Left lung (tissue), 10 donors: ENCODE measurements around the gene VMP1. TPM values are rescaled to one million over a fixed set of nuclear protein-coding genes. Genes with fewer than 3 reads are reported as not detected.
"Not testable (repeated sequence)": the region's sequence is repeated elsewhere in the genome, so short reads cannot be mapped to it uniquely, and the experiment has no call there.

Experiments
- ATAC-seq: fragments of 200-7000 bp; cut with Tn5 transposase; one replicate; pipeline ENCODE4 v1.9.1; 2020; ENCODE audit warnings: moderate library complexity
- DNase-seq, 4 donors: peaks; one replicate each; pipeline ENCODE4 v3.0.0-alpha.2; 2013 to 2020
- H3K27ac ChIP-seq, 2 donors: fragments of 200-600 bp; sonication (generic) in 1 of 2; one replicate each; pipeline versions ENCODE4 v1.5.0 to v1.8.0; 2020 to 2021
- H3K27me3 ChIP-seq, 2 donors: fragments of 200-600 bp; sonication (generic) in 1 of 2; one replicate each; pipeline versions ENCODE4 v1.5.0 to v1.8.0; 2020 to 2021
- H3K36me3 ChIP-seq, 2 donors: fragments of 200-600 bp; sonication (generic) in 1 of 2; one replicate each; pipeline versions ENCODE4 v1.5.0 to v1.8.0; 2020 to 2021
- H3K4me1 ChIP-seq, 2 donors: fragments of 200-600 bp; one replicate each; pipeline ENCODE4 v1.8.0; 2021
- H3K4me3 ChIP-seq, 2 donors: fragments of 200-600 bp; sonication (generic) in 1 of 2; one replicate each; pipeline versions ENCODE4 v1.5.0 to v1.8.0; 2020 to 2021; ENCODE audit warnings: mild to moderate bottlenecking in 1 of 2
- H3K9me3 ChIP-seq, 2 donors: fragments of 200-600 bp; sonication (generic) in 1 of 2; one replicate each; pipeline versions ENCODE4 v1.5.0 to v1.8.0; 2020 to 2021
- CTCF ChIP-seq, 2 donors: fragments of 200-600 bp; sonication (generic) in 1 of 2; IDR thresholded peaks; one replicate each; pipeline versions ENCODE4 v1.5.0 to v1.8.0; 2021; ENCODE audit warnings: antibody characterized with exemption in 2 of 2
- intact Hi-C, 2 donors: fragments of 100-400 bp; cut with DNase I; formaldehyde crosslinking; loops; one replicate each; pipeline versions ENCODE4 v1.11.2 to v1.14.2; 2022
- polyA plus RNA-seq, 6 donors: library from polyadenylated mRNA; unstranded; fragments of 120-200 nt; gene quantifications; one replicate each; pipeline ENCODE4 v1.2.1, GENCODE V29; 2013; ENCODE audit not compliant: insufficient read length in 6 of 6
- total RNA-seq, 2 donors: library from RNA; stranded (reverse); fragmentation: NEBNext Ultra II Directional; extraction: Animal tissue kit (Norgen Biotek cat#: 25700); gene quantifications; one replicate each; pipeline ENCODE4 v1.2.1, GENCODE V29; 2021
- donor health status: DM: no; HTN: yes; CAD: no.
- donor health status: DM: no; HTN: no; CAD: no.

The VMP1 gene
- total and polyA plus RNA-seq, 8 donors, result 98.2 to 343 (median 127) TPM

DNA sequence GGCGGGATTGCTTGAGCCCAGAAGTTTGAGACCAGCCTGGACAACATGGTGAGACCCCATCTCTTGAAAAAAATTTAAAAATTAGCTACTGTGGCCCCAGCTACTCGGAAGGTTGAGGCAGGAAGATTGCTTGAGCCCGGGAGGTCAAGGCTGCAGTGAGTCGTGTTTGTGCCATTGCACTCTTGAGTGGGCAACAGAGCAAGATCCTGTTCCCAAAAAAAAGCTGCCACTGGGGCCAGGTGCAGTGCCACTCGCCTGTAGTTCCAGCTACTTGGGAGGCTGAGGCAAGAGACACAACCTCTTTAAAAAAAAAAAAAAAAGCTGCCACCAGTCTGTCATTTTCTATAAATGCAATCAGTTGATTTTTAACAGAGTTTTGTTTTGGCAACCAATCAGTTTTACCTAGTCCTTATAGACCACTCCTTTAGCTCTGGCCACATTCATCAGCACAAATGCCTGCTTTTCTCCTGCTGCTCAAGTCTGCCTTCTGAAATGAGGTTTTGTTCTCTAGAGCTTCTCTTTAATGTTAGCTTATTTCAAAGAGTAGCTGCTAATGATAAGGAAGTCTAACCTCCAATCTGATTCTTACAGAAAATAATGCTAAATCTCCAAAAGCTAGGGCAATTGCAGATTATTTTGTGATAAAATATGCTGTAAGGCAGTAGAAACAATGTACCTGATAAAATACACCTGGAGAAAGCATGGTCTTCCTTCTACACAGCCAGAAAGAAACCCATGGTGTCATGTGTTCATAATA, 120.4 kb downstream of the VMP1 start:
- ATAC-seq (peak; percentile 17), DNase-seq (no peak)
- Histone ChIP-seq H3K27me3 (no peaks in the 10 kb centered on the region), H3K4me1 (peaks cover 27 to 68% of the 10 kb centered on the region in 2 donors), H3K9me3 (no peaks in the 10 kb centered on the region), H3K36me3 (no peaks in the 10 kb centered on the region), H3K4me3 (no peak overlapping the region), H3K27ac (peak overlapping the region; percentile 70 to 81)
- intact Hi-C loops, result no loop called here
- TF ChIP-seq CTCF (IDR thresholded peaks at IDR 0.05), result no peak

GRCh38 chr17:59828478-59828760, 121.0 kb downstream of the VMP1 start:
- no peak for ATAC-seq
- Histone ChIP-seq H3K9me3 (no peaks in the 10 kb centered on the region), H3K27me3 (no peaks in the 10 kb centered on the region), H3K4me1 (peaks cover 27 to 68% of the 10 kb centered on the region in 2 donors), H3K36me3 (no peaks in the 10 kb centered on the region), H3K4me3 (no peak overlapping the region), H3K27ac (peak overlapping the region; percentile 70 to 81)
- DNase-seq, result no peak
- no peak for TF ChIP-seq CTCF (IDR thresholded peaks at IDR 0.05)
- intact Hi-C loops, result no loop called here

DNA sequence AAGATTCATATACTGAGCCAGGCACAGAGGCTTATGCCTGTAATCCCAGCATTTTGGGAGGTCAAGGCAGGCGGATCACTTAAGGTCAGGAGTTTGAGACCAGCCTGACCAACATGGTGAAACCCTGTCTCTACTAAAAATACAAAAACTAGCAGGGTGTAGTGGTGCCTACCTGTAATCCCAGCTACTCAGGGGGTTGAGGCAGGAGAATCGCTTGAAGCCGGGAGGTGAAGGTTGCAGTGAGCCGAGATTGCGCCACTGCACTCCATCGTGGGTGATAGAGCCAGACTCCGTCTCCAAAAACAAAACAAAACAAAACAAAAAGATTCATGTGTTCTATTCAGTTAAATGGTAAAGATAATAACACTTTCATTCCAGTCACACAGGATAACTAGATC, 121.4 kb downstream of the VMP1 start:
- Histone ChIP-seq H3K4me1 (peaks cover 27 to 68% of the 10 kb centered on the region in 2 donors), H3K4me3 (peak overlapping the region in 1 of 2 donors; percentile 8)
- intact Hi-C loops, result not testable (repeated sequence)

GRCh38 chr17:59829217-59830006, 122.0 kb downstream of the VMP1 start:
- intact Hi-C loops, result no loop called here
- H3K36me3 ChIP-seq, result no peaks in the 10 kb centered on the region
- no peak for TF ChIP-seq CTCF (IDR thresholded peaks at IDR 0.05)
- H3K4me3 ChIP-seq, result peak overlapping the region in 1 of 2 donors; percentile 8
- H3K4me1 ChIP-seq, result peaks cover 27 to 68% of the 10 kb centered on the region in 2 donors
- H3K27me3 ChIP-seq, result no peaks in the 10 kb centered on the region
- ATAC-seq (peak; percentile 80), DNase-seq (peak in 1 of 4 donors; percentile 83)
- peak overlapping the region; percentile 70 to 81 for H3K27ac ChIP-seq
- H3K9me3 ChIP-seq, result no peaks in the 10 kb centered on the region

More for the DNA sequence above, 121.4 kb downstream of the VMP1 start:
- H3K27ac ChIP-seq, result peak overlapping the region; percentile 70 to 81
- DNase-seq (peak in 1 of 4 donors; percentile 62), ATAC-seq (peak; percentile 30)
- H3K9me3 ChIP-seq, H3K36me3 ChIP-seq, H3K27me3 ChIP-seq: not testable (repeated sequence)

DNA sequence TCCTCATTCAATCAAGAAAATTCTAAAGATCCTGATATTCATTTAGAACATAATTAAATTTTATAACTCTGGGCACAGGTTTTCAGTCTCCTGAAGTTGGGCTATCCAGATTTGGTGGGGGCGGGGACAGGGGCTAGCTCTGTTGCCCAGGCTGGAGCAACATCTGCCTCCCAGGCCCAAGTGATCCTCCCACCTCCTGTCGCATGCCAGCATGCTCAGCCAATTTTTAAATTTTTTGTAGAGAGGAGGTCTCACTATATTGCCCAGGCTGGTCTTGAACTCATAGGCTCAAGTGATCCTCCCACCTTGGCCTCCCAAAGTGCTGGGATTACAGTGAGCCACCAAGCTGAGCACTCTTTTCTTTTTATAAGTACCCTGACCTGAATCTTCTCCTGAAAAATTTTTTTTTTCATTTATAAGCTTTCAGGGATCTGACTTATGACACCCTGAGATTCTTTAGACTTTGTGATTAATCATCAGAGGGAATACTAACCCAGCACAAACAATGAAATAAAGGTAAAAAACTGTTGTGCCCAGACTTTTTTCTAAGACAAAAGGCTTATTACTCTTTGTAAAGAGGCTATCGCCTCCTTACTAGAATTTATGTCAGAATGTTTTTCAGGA, 122.7 kb downstream of the VMP1 start:
- H3K27ac ChIP-seq, result peak overlapping the region; percentile 70 to 81
- no peak for TF ChIP-seq CTCF (IDR thresholded peaks at IDR 0.05)
- no peak for DNase-seq
- peak overlapping the region in 1 of 2 donors; percentile 8 for H3K4me3 ChIP-seq
- no peak for ATAC-seq
- peaks cover 27 to 64% of the 10 kb centered on the region in 2 donors for H3K4me1 ChIP-seq
- no peaks in the 10 kb centered on the region for H3K36me3 ChIP-seq
- H3K9me3 ChIP-seq, result no peaks in the 10 kb centered on the region
- H3K27me3 ChIP-seq, result no peaks in the 10 kb centered on the region
- intact Hi-C loops, result no loop called here
